BE2C (cell line): ENCODE measurements around the gene WASHC4.

ENCODE experiments used
- DNase-seq: peaks from one replicate; pipeline ENCODE4 v3.0.0-alpha.2; 2020
- H3K27me3 ChIP-seq: fragments of 250-450 bp; sonication (Bioruptor Pico); 2 replicates; pipeline ENCODE4 v1.5.1; 2020; ENCODE audit warnings: mild to moderate bottlenecking
- H3K36me3 ChIP-seq: fragments of 250-450 bp; sonication (Bioruptor Pico); 2 replicates; pipeline ENCODE4 v1.5.1; 2020; ENCODE audit warnings: mild to moderate bottlenecking
- H3K4me1 ChIP-seq: fragments of 250-450 bp; sonication (Bioruptor Pico); 2 replicates; pipeline ENCODE4 v1.5.1; 2020
- H3K4me3 ChIP-seq: 2 replicates; pipeline ENCODE4 v1.5.1; 2011; ENCODE audit warnings: low read depth, low read length
- H3K9me3 ChIP-seq: fragments of 250-450 bp; sonication (Bioruptor Pico); 2 replicates; pipeline ENCODE4 v1.5.1; 2020
- TF ChIP-seq, protein P1 (sequence below): IDR thresholded peaks from 2 replicates; pipeline ENCODE4 v1.5.1; 2012; ENCODE audit warnings: mild to moderate bottlenecking, low read depth, low read length

WASHC4 gene

DNA sequence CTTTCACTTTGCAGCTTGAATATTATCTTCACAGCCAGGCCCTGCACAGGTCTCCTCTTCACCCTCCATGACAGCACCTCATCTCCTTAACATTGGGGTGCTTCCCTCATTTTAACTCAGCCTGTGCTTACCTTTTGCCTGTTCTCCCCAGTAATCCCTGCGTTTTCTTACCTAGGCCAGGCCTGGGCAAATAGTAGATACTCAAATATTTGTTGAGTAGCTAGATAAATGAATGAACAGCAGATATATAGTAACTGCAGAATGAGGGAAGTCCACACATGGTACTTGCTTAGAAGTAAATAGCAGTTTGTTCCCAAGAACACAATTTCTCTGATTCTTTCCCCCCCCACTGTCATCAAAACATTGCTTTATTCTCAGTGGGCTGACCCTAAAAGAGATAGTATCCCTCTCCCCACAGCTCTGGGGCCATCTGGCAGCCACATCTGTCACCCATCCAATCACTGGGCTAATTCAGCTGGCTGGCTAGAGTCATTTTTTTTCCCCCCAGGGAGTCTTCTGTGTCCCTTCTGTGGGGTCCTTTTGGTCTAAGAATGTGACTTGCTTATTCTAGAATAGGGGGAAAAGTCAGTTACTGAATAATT lies 85.2 kb downstream of the WASHC4 start:
- TF ChIP-seq, protein P1, sequence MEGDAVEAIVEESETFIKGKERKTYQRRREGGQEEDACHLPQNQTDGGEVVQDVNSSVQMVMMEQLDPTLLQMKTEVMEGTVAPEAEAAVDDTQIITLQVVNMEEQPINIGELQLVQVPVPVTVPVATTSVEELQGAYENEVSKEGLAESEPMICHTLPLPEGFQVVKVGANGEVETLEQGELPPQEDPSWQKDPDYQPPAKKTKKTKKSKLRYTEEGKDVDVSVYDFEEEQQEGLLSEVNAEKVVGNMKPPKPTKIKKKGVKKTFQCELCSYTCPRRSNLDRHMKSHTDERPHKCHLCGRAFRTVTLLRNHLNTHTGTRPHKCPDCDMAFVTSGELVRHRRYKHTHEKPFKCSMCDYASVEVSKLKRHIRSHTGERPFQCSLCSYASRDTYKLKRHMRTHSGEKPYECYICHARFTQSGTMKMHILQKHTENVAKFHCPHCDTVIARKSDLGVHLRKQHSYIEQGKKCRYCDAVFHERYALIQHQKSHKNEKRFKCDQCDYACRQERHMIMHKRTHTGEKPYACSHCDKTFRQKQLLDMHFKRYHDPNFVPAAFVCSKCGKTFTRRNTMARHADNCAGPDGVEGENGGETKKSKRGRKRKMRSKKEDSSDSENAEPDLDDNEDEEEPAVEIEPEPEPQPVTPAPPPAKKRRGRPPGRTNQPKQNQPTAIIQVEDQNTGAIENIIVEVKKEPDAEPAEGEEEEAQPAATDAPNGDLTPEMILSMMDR, result no peak
- DNase-seq, result peak; percentile 33
- H3K36me3 ChIP-seq, result peaks cover 6% of the 10 kb centered on the region; the same call in 1 of the 2 replicates

DNA sequence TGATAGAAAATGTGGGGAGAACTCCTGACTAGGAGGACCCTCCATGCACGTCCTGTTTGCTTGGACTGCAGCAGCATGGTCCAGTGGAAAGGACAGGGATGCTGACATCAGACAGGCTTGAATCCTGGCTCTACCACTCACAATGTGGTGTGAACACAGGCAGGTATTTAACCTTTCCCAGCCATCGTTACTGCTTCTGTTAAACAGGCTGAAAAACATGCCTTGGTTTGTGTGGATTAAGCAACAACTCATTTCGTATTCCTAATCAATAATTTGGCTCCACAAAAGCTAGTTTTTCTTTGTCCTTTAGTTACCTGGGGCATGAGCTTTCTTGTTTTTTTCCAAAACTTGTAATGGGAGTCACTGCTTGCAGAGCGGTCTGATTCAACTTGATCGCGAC lies 87.4 kb downstream of the WASHC4 start:
- peaks cover 3% of the 10 kb centered on the region; the same call in 1 of the 2 replicates for H3K4me1 ChIP-seq
- no peak overlapping the region for H3K4me3 ChIP-seq
- DNase-seq, result no peak
- TF ChIP-seq, protein P1, result no peak
- H3K27me3 ChIP-seq, result no peaks in the 10 kb centered on the region
- H3K9me3 ChIP-seq, result no peaks in the 10 kb centered on the region
- H3K36me3 ChIP-seq, result no peaks in the 10 kb centered on the region; the same call in 1 of the 2 replicates

More for the DNA sequence above, 85.2 kb downstream of the WASHC4 start:
- no peaks in the 10 kb centered on the region for H3K27me3 ChIP-seq
- H3K9me3 ChIP-seq, result no peaks in the 10 kb centered on the region
- H3K4me3 ChIP-seq, result no peak overlapping the region
- peaks cover 3% of the 10 kb centered on the region; the same call in 1 of the 2 replicates for H3K4me1 ChIP-seq

DNA sequence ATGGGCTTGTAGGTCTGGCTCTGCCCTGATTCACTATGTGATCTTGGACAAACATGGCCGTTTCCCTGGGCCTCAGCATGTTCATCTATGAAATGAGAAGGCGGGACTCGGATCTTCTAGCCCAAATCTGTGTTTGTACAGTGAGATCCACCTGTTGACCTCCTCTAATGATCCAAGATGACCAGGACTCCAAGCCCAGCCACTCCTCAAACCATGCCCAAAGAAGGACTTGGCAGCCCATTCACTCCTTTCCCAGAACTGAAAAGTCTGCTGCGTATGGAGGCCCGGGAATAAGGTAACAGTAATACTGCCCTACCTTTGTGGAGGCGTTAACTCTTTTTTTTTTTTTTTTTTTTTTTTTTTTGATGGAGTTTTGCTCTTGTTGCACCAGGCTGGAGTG lies 88.6 kb downstream of the WASHC4 start:
- Histone ChIP-seq H3K4me1 (peaks cover 3% of the 10 kb centered on the region; the same call in 1 of the 2 replicates), H3K36me3 (peaks cover 2% of the 10 kb centered on the region; the same call in 1 of the 2 replicates), H3K4me3 (no peak overlapping the region), H3K9me3 (no peaks in the 10 kb centered on the region), H3K27me3 (no peaks in the 10 kb centered on the region)
- DNase-seq, result no peak
- TF ChIP-seq, protein P1, result no peak

DNA sequence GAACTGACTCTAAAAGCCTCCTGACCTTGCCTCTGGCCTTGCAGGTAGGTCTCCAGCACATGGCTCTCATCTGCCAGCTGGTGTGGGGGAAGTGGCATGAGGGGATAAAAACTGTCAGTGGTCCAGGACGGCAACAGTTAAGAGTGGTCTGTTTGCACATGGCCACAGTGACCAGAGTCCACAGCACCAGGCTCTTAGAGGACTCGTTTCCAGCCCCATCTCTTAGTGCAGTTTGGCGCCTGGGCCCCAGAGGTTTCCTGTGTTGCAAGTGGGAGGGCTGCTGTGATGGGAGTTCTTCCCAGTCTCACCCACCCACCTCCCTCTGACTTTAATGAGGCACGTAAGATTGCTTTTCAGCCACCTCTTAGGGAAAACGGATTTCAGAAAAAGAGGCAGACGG lies 91.4 kb downstream of the WASHC4 start:
- Histone ChIP-seq H3K4me1 (no peaks in the 10 kb centered on the region), H3K9me3 (no peaks in the 10 kb centered on the region), H3K36me3 (peaks cover 2% of the 10 kb centered on the region; the same call in 1 of the 2 replicates), H3K4me3 (no peak overlapping the region), H3K27me3 (no peaks in the 10 kb centered on the region)
- TF ChIP-seq, protein P1, result no peak
- DNase-seq, result no peak

DNA sequence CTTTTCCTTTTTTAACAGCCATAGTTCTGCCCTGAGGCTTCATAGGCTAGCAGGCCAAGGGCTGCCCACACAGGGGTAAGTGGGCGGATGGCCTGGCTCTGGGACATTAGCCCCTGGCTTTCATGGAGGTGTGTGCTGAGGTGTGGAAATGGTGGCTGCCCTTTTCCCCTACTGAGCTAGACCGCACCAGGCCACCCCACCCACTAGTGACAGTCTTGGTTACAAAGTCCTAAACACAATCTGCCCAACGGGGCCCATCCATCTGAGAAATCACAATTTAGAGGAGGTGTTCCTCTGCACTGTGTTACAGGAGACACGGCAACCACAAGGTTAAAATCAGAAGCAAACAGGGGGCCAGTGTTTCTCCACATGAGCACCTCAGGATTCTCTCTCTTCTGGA lies 92.9 kb downstream of the WASHC4 start:
- no peaks in the 10 kb centered on the region for H3K27me3 ChIP-seq
- no peak overlapping the region for H3K4me3 ChIP-seq
- peaks cover 2% of the 10 kb centered on the region; the same call in 1 of the 2 replicates for H3K36me3 ChIP-seq
- TF ChIP-seq, protein P1, result no peak
- no peak for DNase-seq
- no peaks in the 10 kb centered on the region for H3K4me1 ChIP-seq
- no peaks in the 10 kb centered on the region for H3K9me3 ChIP-seq

DNA sequence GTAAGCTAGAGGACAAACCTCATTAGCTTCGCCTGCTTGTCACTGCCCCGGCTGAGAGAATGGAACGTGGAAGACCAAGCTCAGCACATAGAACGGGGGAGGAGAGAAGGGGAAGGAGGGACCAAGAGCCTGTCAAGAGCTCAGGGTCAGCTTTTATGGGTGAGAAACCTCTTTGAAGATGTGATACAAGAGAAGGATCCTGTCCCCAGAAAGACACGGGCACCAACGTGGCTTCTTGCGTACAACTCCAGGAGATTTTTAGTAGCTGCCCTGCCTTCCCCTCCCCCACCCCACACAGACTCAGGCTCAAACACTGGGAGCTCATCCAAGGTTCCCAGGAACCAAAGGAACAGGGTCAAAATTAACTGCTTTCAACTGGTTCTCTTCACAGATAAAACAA lies 93.8 kb downstream of the WASHC4 start:
- DNase-seq, result no peak
- TF ChIP-seq, protein P1, result no peak
- H3K4me3 ChIP-seq, result no peak overlapping the region
- no peaks in the 10 kb centered on the region for H3K27me3 ChIP-seq
- peaks cover 2% of the 10 kb centered on the region for H3K36me3 ChIP-seq
- no peaks in the 10 kb centered on the region for H3K9me3 ChIP-seq
- H3K4me1 ChIP-seq, result no peaks in the 10 kb centered on the region
